ENCODE data around the gene NIT2. TPM values are rescaled to one million over a fixed set of nuclear protein-coding genes. Genes with fewer than 3 reads are reported as not detected.

NIT2 gene
- polyA plus RNA-seq, 1 donor from 2014 or later = 17.2 TPM

DNA sequence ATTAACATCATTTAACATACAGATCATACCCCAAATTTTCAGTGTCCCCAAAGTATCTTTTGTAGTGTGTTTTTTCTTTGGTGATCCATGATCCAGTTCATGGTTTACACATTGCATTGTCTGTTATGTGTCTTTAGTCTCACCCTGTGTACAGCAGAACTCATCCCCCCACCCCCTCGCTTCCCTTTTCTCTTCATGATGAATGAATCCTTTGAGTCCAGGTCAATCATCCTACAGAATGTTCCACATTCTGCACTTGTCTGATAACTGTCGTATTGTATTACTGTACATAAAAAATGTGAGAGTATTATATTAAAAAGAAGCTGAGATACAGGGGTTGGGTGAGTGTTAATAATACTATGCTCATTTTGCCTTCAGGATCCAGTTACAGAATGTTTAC lies 14.6 kb upstream of the NIT2 start:
- H3K27me3 ChIP-seq (ENCODE audit: insufficient read depth, low read depth, low read length) = no peaks in the 10 kb centered on the region
- H3K4me2 ChIP-seq (ENCODE audit: low read length) = no peak overlapping the region
- no peaks in the 10 kb centered on the region for H4K20me1 ChIP-seq (ENCODE audit: insufficient read depth)
- H3K9ac ChIP-seq (ENCODE audit: low read length) = no peak overlapping the region
- no peak overlapping the region for H3K27ac ChIP-seq (ENCODE audit: low read length)
- H3K36me3 ChIP-seq (ENCODE audit: insufficient read depth, low read length) = no peaks in the 10 kb centered on the region
- H2AFZ ChIP-seq (ENCODE audit: low read depth, low read length) = no peak overlapping the region
- no peaks in the 10 kb centered on the region for H3F3A ChIP-seq (ENCODE audit: insufficient read depth, low read length, poor library complexity, severe bottlenecking)
- H3K4me3 ChIP-seq (ENCODE audit: low read length) = no peak overlapping the region
- no peaks in the 10 kb centered on the region for H3K9me3 ChIP-seq (ENCODE audit: low read length)
- TF ChIP-seq MXI1 (conservative IDR thresholded peaks at IDR 0.05; ENCODE audit: poor library complexity, severe bottlenecking) (no peak), SMC3 (conservative IDR thresholded peaks at IDR 0.05; ENCODE audit: poor library complexity) (no peak), TAF1 (IDR thresholded peaks at IDR 0.05; ENCODE audit: low read depth) (no peak), EP300 (conservative IDR thresholded peaks at IDR 0.05; ENCODE audit: poor library complexity, severe bottlenecking) (no peak), EZH2 (IDR thresholded peaks at IDR 0.05; ENCODE audit: borderline replicate concordance, insufficient read depth, low read length, poor library complexity, severe bottlenecking) (no peak)
- TF ChIP-seq, protein P1, sequence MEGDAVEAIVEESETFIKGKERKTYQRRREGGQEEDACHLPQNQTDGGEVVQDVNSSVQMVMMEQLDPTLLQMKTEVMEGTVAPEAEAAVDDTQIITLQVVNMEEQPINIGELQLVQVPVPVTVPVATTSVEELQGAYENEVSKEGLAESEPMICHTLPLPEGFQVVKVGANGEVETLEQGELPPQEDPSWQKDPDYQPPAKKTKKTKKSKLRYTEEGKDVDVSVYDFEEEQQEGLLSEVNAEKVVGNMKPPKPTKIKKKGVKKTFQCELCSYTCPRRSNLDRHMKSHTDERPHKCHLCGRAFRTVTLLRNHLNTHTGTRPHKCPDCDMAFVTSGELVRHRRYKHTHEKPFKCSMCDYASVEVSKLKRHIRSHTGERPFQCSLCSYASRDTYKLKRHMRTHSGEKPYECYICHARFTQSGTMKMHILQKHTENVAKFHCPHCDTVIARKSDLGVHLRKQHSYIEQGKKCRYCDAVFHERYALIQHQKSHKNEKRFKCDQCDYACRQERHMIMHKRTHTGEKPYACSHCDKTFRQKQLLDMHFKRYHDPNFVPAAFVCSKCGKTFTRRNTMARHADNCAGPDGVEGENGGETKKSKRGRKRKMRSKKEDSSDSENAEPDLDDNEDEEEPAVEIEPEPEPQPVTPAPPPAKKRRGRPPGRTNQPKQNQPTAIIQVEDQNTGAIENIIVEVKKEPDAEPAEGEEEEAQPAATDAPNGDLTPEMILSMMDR (IDR thresholded peaks at IDR 0.05; ENCODE audit: poor library complexity, severe bottlenecking) = no peak
- TF ChIP-seq, protein P2, sequence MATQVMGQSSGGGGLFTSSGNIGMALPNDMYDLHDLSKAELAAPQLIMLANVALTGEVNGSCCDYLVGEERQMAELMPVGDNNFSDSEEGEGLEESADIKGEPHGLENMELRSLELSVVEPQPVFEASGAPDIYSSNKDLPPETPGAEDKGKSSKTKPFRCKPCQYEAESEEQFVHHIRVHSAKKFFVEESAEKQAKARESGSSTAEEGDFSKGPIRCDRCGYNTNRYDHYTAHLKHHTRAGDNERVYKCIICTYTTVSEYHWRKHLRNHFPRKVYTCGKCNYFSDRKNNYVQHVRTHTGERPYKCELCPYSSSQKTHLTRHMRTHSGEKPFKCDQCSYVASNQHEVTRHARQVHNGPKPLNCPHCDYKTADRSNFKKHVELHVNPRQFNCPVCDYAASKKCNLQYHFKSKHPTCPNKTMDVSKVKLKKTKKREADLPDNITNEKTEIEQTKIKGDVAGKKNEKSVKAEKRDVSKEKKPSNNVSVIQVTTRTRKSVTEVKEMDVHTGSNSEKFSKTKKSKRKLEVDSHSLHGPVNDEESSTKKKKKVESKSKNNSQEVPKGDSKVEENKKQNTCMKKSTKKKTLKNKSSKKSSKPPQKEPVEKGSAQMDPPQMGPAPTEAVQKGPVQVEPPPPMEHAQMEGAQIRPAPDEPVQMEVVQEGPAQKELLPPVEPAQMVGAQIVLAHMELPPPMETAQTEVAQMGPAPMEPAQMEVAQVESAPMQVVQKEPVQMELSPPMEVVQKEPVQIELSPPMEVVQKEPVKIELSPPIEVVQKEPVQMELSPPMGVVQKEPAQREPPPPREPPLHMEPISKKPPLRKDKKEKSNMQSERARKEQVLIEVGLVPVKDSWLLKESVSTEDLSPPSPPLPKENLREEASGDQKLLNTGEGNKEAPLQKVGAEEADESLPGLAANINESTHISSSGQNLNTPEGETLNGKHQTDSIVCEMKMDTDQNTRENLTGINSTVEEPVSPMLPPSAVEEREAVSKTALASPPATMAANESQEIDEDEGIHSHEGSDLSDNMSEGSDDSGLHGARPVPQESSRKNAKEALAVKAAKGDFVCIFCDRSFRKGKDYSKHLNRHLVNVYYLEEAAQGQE (IDR thresholded peaks at IDR 0.05; ENCODE audit: borderline replicate concordance) = no peak
- no peaks in the 10 kb centered on the region for H3K79me2 ChIP-seq (replicated peaks; ENCODE audit: insufficient read depth, low read length)
- no peaks in the 10 kb centered on the region for H3K9me2 ChIP-seq (ENCODE audit: insufficient read depth, low read length)

DNA sequence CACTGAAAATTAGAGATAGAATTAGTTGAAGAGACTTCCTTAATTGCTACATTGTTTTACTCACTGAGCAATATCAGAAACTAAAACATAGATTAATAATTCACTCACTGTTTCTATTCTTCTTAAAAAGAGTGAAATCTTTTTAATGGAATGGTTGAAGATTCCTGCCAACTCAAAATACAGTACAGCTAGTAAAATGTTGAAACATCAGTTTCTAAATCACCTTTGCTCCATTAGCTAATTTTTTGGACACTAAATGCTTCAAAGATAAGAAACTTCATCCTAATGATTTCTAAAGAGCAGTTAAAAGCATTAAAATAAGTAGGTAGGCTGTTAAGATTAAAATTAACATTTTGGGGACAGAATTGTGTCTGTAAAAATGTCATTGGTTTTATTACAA lies 10.5 kb upstream of the NIT2 start:
- Histone ChIP-seq H3K4me2 (ENCODE audit: low read length) (no peak overlapping the region), H3K27ac (ENCODE audit: low read length) (no peak overlapping the region), H3K9me2 (ENCODE audit: insufficient read depth, low read length) (no peaks in the 10 kb centered on the region), H3K9ac (ENCODE audit: low read length) (no peak overlapping the region), H3K4me3 (ENCODE audit: low read length) (no peak overlapping the region), H3K9me3 (ENCODE audit: low read length) (no peaks in the 10 kb centered on the region), H4K20me1 (ENCODE audit: insufficient read depth) (no peaks in the 10 kb centered on the region), H3K79me2 (replicated peaks; ENCODE audit: insufficient read depth, low read length) (no peaks in the 10 kb centered on the region), H3K36me3 (ENCODE audit: insufficient read depth, low read length) (no peaks in the 10 kb centered on the region), H3F3A (ENCODE audit: insufficient read depth, low read length, poor library complexity, severe bottlenecking) (no peaks in the 10 kb centered on the region), H3K27me3 (ENCODE audit: insufficient read depth, low read depth, low read length) (no peaks in the 10 kb centered on the region), H2AFZ (ENCODE audit: low read depth, low read length) (no peak overlapping the region)
- no peak for TF ChIP-seq EZH2 (IDR thresholded peaks at IDR 0.05; ENCODE audit: borderline replicate concordance, insufficient read depth, low read length, poor library complexity, severe bottlenecking)
- TF ChIP-seq EP300 (conservative IDR thresholded peaks at IDR 0.05; ENCODE audit: poor library complexity, severe bottlenecking) = no peak
- TF ChIP-seq, protein P2 (IDR thresholded peaks at IDR 0.05; ENCODE audit: borderline replicate concordance) = no peak
- TF ChIP-seq, protein P1 (IDR thresholded peaks at IDR 0.05; ENCODE audit: poor library complexity, severe bottlenecking) = no peak
- TF ChIP-seq MXI1 (conservative IDR thresholded peaks at IDR 0.05; ENCODE audit: poor library complexity, severe bottlenecking) = no peak
